ENCODE data around the gene KDM2A.
"Not testable (repeated sequence)": the region's sequence is repeated elsewhere in the genome, so short reads cannot be mapped to it uniquely, and the experiment has no call there.

Gene KDM2A

GRCh38 chr11:67260885-67261639 lies 142.0 kb downstream of the KDM2A start:
- not testable (repeated sequence) for DNase-seq (ENCODE audit: low read depth in 2 of 2)

GRCh38 chr11:67261640-67261945 lies 142.5 kb downstream of the KDM2A start:
- DNase-seq (ENCODE audit: low read depth in 2 of 2): no peak

- no peak for DNase-seq (ENCODE audit: low read depth in 2 of 2)
Observed at GRCh38 chr11:67261946-67262681, 143.1 kb downstream of the KDM2A start.

GRCh38 chr11:67262731-67263675 lies 143.9 kb downstream of the KDM2A start:
- peak in 1 of 2 donors; percentile 65 for DNase-seq (ENCODE audit: low read depth in 2 of 2)

GRCh38 chr11:67264260-67264659 lies 145.2 kb downstream of the KDM2A start:
- DNase-seq (ENCODE audit: low read depth in 2 of 2): no peak

- DNase-seq (ENCODE audit: low read depth in 2 of 2): no peak
Observed at GRCh38 chr11:67264877-67265632, 146.0 kb downstream of the KDM2A start.

GRCh38 chr11:67265633-67266448 lies 146.8 kb downstream of the KDM2A start:
- DNase-seq (ENCODE audit: low read depth in 2 of 2): peak; percentile 66 to 69

GRCh38 chr11:67266449-67267187 lies 147.6 kb downstream of the KDM2A start, which contains the start of gene GRK2:
Gene GRK2, plus strand, starts transcription at chr11:67266473. Its CDS starts 227 bp downstream, at chr11:67266700.
- DNase-seq (ENCODE audit: low read depth in 2 of 2): no peak

- DNase-seq (ENCODE audit: low read depth in 2 of 2): no peak
Observed at GRCh38 chr11:67267188-67268080, 148.4 kb downstream of the KDM2A start.

GRCh38 chr11:67268081-67268961 lies 149.3 kb downstream of the KDM2A start:
- DNase-seq (ENCODE audit: low read depth in 2 of 2): peak in 1 of 2 donors; percentile 53

- no peak for DNase-seq (ENCODE audit: low read depth in 2 of 2)
Observed at GRCh38 chr11:67268962-67269268, 149.9 kb downstream of the KDM2A start.

GRCh38 chr11:67269401-67270255 lies 150.6 kb downstream of the KDM2A start:
- no peak for DNase-seq (ENCODE audit: low read depth in 2 of 2)

GRCh38 chr11:67270256-67271204 lies 151.5 kb downstream of the KDM2A start:
- DNase-seq (ENCODE audit: low read depth in 2 of 2): no peak

GRCh38 chr11:67271205-67271540 lies 152.1 kb downstream of the KDM2A start:
- DNase-seq (ENCODE audit: low read depth in 2 of 2): no peak

GRCh38 chr11:67271541-67272284 lies 152.7 kb downstream of the KDM2A start:
- DNase-seq (ENCODE audit: low read depth in 2 of 2): peak in 1 of 2 donors; percentile 54
